HepG2 (cell line): ENCODE results near the gene DLG2.

Experiments
- CTCF ChIP-seq: sonication (generic); formaldehyde crosslinking; IDR thresholded peaks from 2 replicates; pipeline ENCODE4 v1.5.0; 2020; ENCODE audit warnings: mild to moderate bottlenecking, missing genetic modification reagents, moderate library complexity
- DNMT3B ChIP-seq: conservative IDR thresholded peaks from 2 replicates; pipeline ENCODE4 v1.6.1; 2016; ENCODE audit warnings: missing biosample characterization, control low read depth
- E2F1 ChIP-seq: sonication (generic); formaldehyde crosslinking; IDR thresholded peaks from 2 replicates; pipeline ENCODE4 v1.5.0; 2020; ENCODE audit warnings: missing genetic modification reagents
- GFI1 ChIP-seq: sonication (generic); formaldehyde crosslinking; IDR thresholded peaks from 2 replicates; pipeline ENCODE4 v1.5.0; 2020; ENCODE audit warnings: missing genetic modification reagents, mild to moderate bottlenecking, borderline replicate concordance
- GLI4 ChIP-seq: sonication (generic); formaldehyde crosslinking; IDR thresholded peaks from 2 replicates; pipeline ENCODE4 v1.5.1; 2020; ENCODE audit warnings: missing genetic modification reagents, mild to moderate bottlenecking, moderate library complexity, borderline replicate concordance

- no peak for TF ChIP-seq GLI4
- TF ChIP-seq E2F1, result no peak
- TF ChIP-seq DNMT3B, result no peak
- no peak for TF ChIP-seq GFI1 (CRISPR knock-in tag)
- no peak for TF ChIP-seq CTCF (CRISPR knock-in tag)
These were observed 798.0 kb downstream of the DLG2 start for GRCh38 chr11:84829162-84829561.
